Measurements from ENCODE around the gene SLC6A3.

GRCh38 chr5:1413611-1414241 lies 31.5 kb downstream of the SLC6A3 start:
- TF ChIP-seq CTCF (IDR thresholded peaks at IDR 0.05) (no peak), POLR2A (IDR thresholded peaks at IDR 0.05) (no peak)

Measured in testis (tissue), 2 donors.